IMR-90 (cell line): ENCODE results near the gene PTH1R. TPM values are rescaled to one million over a fixed set of nuclear protein-coding genes. Genes with fewer than 3 reads are reported as not detected.

Experiments used
- ATAC-seq: fragments of 200-7000 bp; cut with Tn5 transposase; 2 replicates; pipeline ENCODE4 v1.9.1; 2020; ENCODE audit warnings: low read depth, mild to moderate bottlenecking, moderate library complexity
- BruUV-seq: library from RNA; stranded (reverse); fragments of 400-500 nt; replicated peaks from 2 replicates; lab custom pipeline; 2021; lab: Mats Ljungman, UMichigan
- CTCF ChIA-PET: fragments of 300-600 bp; formaldehyde crosslinking; extraction: SDS; loops from one replicate; lab custom pipeline; 2021; ENCODE audit warnings: antibody characterized with exemption; lab: Yijun Ruan, JAX
- POLR2A ChIA-PET: fragments of 300-600 bp; sonication (Branson Sonifier 250); formaldehyde crosslinking; loops from one replicate; lab custom pipeline; 2022; ENCODE audit warnings: antibody characterized with exemption; ENCODE audit not compliant: unreplicated experiment; lab: Charles Lee
- DNase-seq: peaks from one replicate; pipeline ENCODE4 v3.0.0; 2013
- H2AFZ ChIP-seq: replicated peaks from 2 replicates; pipeline ENCODE3; 2013; ENCODE audit warnings: low read length, mild to moderate bottlenecking; ENCODE audit not compliant: poor library complexity
- H2AK5ac ChIP-seq: 2 replicates; pipeline ENCODE4 v1.6.1; 2013; ENCODE audit warnings: low read depth, low read length, inconsistent platforms
- H2AK9ac ChIP-seq: replicated peaks from 2 replicates; pipeline ENCODE3; 2013; ENCODE audit warnings: mild to moderate bottlenecking, low read depth, low read length, moderate library complexity; ENCODE audit not compliant: poor library complexity
- H2BK120ac ChIP-seq: 2 replicates; pipeline ENCODE4 v1.6.1; 2013; ENCODE audit warnings: low read depth, low read length, inconsistent platforms
- H2BK15ac ChIP-seq: 3 replicates; pipeline ENCODE4 v1.6.1; 2013; ENCODE audit warnings: low read depth, low read length, inconsistent platforms
- H2BK20ac ChIP-seq: 2 replicates; pipeline ENCODE4 v1.6.1; 2013; ENCODE audit warnings: low read depth, mild to moderate bottlenecking, inconsistent platforms, low read length, moderate library complexity
- H2BK5ac ChIP-seq: 2 replicates; pipeline ENCODE4 v1.6.1; 2013; ENCODE audit warnings: mild to moderate bottlenecking, low read depth, low read length, inconsistent platforms; ENCODE audit not compliant: poor library complexity, severe bottlenecking
- H3K14ac ChIP-seq: replicated peaks from 2 replicates; pipeline ENCODE4 v1.6.1; 2013; ENCODE audit warnings: low read depth, low read length, inconsistent platforms
- H3K18ac ChIP-seq: 2 replicates; pipeline ENCODE4 v1.6.1; 2013; ENCODE audit warnings: low read depth, low read length, control low read depth
- H3K23ac ChIP-seq: 2 replicates; pipeline ENCODE4 v1.6.1; 2013; ENCODE audit warnings: low read depth, low read length, inconsistent platforms
- H3K27ac ChIP-seq: 2 replicates; pipeline ENCODE4 v1.5.1; 2013; ENCODE audit warnings: mild to moderate bottlenecking, control low read depth, low read length; ENCODE audit not compliant: insufficient read depth
- H3K27me3 ChIP-seq: 2 replicates; pipeline ENCODE4 v1.6.1; 2013; ENCODE audit warnings: low read length; ENCODE audit not compliant: control insufficient read depth, insufficient read depth
- H3K36me3 ChIP-seq: 2 replicates; pipeline ENCODE4 v1.6.1; 2013; ENCODE audit warnings: low read length, mixed read lengths; ENCODE audit not compliant: control insufficient read depth, insufficient read depth
- H3K4ac ChIP-seq: 2 replicates; pipeline ENCODE4 v1.6.1; 2013; ENCODE audit warnings: low read depth, low read length, inconsistent platforms
- H3K4me1 ChIP-seq: 2 replicates; pipeline ENCODE4 v1.6.1; 2013; ENCODE audit warnings: low read length, mixed read lengths; ENCODE audit not compliant: control insufficient read depth, insufficient read depth
- H3K4me2 ChIP-seq: 2 replicates; pipeline ENCODE4 v1.6.1; 2013; ENCODE audit warnings: low read depth, mild to moderate bottlenecking, control low read depth, low read length, moderate library complexity
- H3K4me3 ChIP-seq: 2 replicates; pipeline ENCODE4 v1.5.1; 2013; ENCODE audit warnings: low read depth, mild to moderate bottlenecking, control low read depth, low read length, moderate library complexity; ENCODE audit not compliant: insufficient read depth
- H3K56ac ChIP-seq: 2 replicates; pipeline ENCODE4 v1.6.1; 2013; ENCODE audit warnings: low read length, inconsistent platforms; ENCODE audit not compliant: insufficient read depth; ENCODE audit errors: extremely low read depth
- H3K79me1 ChIP-seq, 2 experiments: 2 replicates each; pipeline ENCODE4 v1.6.1; 2013; ENCODE audit warnings: low read length in 2 of 2, inconsistent platforms in 1 of 2, low read depth in 1 of 2
- H3K9ac ChIP-seq: 2 replicates; pipeline ENCODE4 v1.6.1; 2013; ENCODE audit warnings: low read depth, low read length, control low read depth
- H3K9me1 ChIP-seq: 2 replicates; pipeline ENCODE4 v1.6.1; 2013; ENCODE audit warnings: low read length, inconsistent platforms; ENCODE audit not compliant: insufficient read depth
- H3K9me3 ChIP-seq: 2 replicates; pipeline ENCODE4 v1.6.1; 2013; ENCODE audit warnings: low read length; ENCODE audit not compliant: control insufficient read depth, insufficient read depth
- H4K20me1 ChIP-seq: 2 replicates; pipeline ENCODE4 v1.6.1; 2013; ENCODE audit warnings: low read length, inconsistent platforms; ENCODE audit not compliant: insufficient read depth
- H4K5ac ChIP-seq: 2 replicates; pipeline ENCODE4 v1.6.1; 2013; ENCODE audit warnings: mild to moderate bottlenecking, low read depth, low read length, control low read depth
- H4K8ac ChIP-seq, 2 experiments: 2 replicates each; pipeline ENCODE4 v1.6.1; 2013; ENCODE audit warnings: low read depth in 2 of 2, low read length in 2 of 2, control low read depth in 1 of 2, inconsistent platforms in 1 of 2
- H4K91ac ChIP-seq: 2 replicates; pipeline ENCODE4 v1.6.1; 2013; ENCODE audit warnings: low read depth, low read length, inconsistent platforms; ENCODE audit not compliant: insufficient read depth
- CHD1 ChIP-seq: IDR thresholded peaks from 2 replicates; pipeline ENCODE4 v1.6.1; 2012; ENCODE audit warnings: low read depth, low read length, improper control_type of control experiment
- ELK1 ChIP-seq: fragments of 150-350 bp; IDR thresholded peaks from 2 replicates; pipeline ENCODE4 v1.6.1; 2016; ENCODE audit warnings: low read depth, mild to moderate bottlenecking, low read length, moderate library complexity, borderline replicate concordance
- FOS ChIP-seq: fragments of 150-350 bp; IDR thresholded peaks from 2 replicates; pipeline ENCODE4 v1.6.1; 2016; ENCODE audit warnings: low read depth, low read length
- MAFK ChIP-seq: IDR thresholded peaks from 2 replicates; pipeline ENCODE4 v1.6.1; 2012; ENCODE audit warnings: low read depth, low read length, improper control_type of control experiment
- MXI1 ChIP-seq: IDR thresholded peaks from 2 replicates; pipeline ENCODE4 v1.6.1; 2012; ENCODE audit warnings: low read depth, mild to moderate bottlenecking, low read length, moderate library complexity, borderline replicate concordance
- NFE2L2 ChIP-seq: fragments of 150-350 bp; IDR thresholded peaks from 2 replicates; pipeline ENCODE4 v1.6.1; 2016; ENCODE audit warnings: low read depth, mild to moderate bottlenecking, low read length
- RAD21 ChIP-seq: IDR thresholded peaks from 2 replicates; pipeline ENCODE4 v1.6.1; 2012; ENCODE audit warnings: low read length, improper control_type of control experiment
- RCOR1 ChIP-seq: IDR thresholded peaks from 2 replicates; pipeline ENCODE4 v1.6.1; 2012; ENCODE audit warnings: mild to moderate bottlenecking, low read length, improper control_type of control experiment; ENCODE audit not compliant: insufficient replicate concordance
- WGBS, 2 experiments: methylation state at CpG; one replicate each; pipeline versions ENCODE4 v1.1.5 to v1.1.7; 2013; ENCODE audit warnings: missing lambda C conversion rate in 2 of 2; ENCODE audit not compliant: insufficient read length in 1 of 2; ENCODE audit errors: extremely low coverage in 2 of 2; 5-methylcytosine and 5-hydroxymethylcytosine counted together
- dilution Hi-C: fragments of 300-500 bp; cut with HindIII; formaldehyde crosslinking; loops from one replicate; pipeline ENCODE4 v1.14.3; 2018; ENCODE audit warnings: low sequenced_read_pairs; ENCODE audit not compliant: unreplicated experiment
- in situ Hi-C: fragments of 300-500 bp; cut with MboI; formaldehyde crosslinking; loops from 3 replicates; pipeline ENCODE4 v1.14.3; 2019; ENCODE audit warnings: low sequenced_read_pairs, inconsistent platforms, mixed read lengths
- intact Hi-C: fragments of 100-400 bp; cut with micrococcal nuclease; formaldehyde crosslinking; loops from 2 replicates; pipeline ENCODE4 v1.10.0; 2022
- polyA plus RNA-seq, 3 experiments: library from polyadenylated mRNA; depleted of rRNA; stranded (reverse); fragments of >200 nt; gene quantifications; 2 replicates each; pipeline ENCODE4 v1.2.3, GENCODE V29; 2012; ENCODE audit warnings: low replicate concordance in 1 of 3
- total RNA-seq: library from RNA; depleted of rRNA; stranded (reverse); fragments of >200 nt; gene quantifications from 2 replicates; pipeline ENCODE4 v1.2.3, GENCODE V29; 2012
- TF ChIP-seq, protein P1 (sequence below): fragments of 150-350 bp; IDR thresholded peaks from 2 replicates; pipeline ENCODE4 v1.6.1; 2017; ENCODE audit warnings: mild to moderate bottlenecking, antibody characterized with exemption, low read length, low read depth
- TF ChIP-seq, protein P2 (sequence below): conservative IDR thresholded peaks from 2 replicates; pipeline ENCODE4 v1.5.1; 2012; ENCODE audit warnings: mild to moderate bottlenecking, low read depth, low read length, improper control_type of control experiment

PTH1R gene
- total and polyA plus RNA-seq, 2 of the 4 experiments (the other 2 are of a cell fraction) = 0.15 to 0.18 TPM

- dilution Hi-C loops = no loop called here
- H4K8ac ChIP-seq = no peak overlapping the region
- no peak overlapping the region for H3K23ac ChIP-seq
- no TSS peak for BruUV-seq
- no peak overlapping the region for H4K5ac ChIP-seq
- H3K27me3 ChIP-seq = peaks cover 51% of the 10 kb centered on the region
- H3K9me3 ChIP-seq = no peaks in the 10 kb centered on the region
- H3K4me3 ChIP-seq = no peak overlapping the region
- ATAC-seq = no peak
- no peak overlapping the region for H3K27ac ChIP-seq
- intact Hi-C loops = no loop called here
- no peak for DNase-seq
- no peak overlapping the region for H3K4ac ChIP-seq
- H3K14ac ChIP-seq = no peak overlapping the region
- ChIA-PET POLR2A (no interaction called here), CTCF (no interaction called here)
- TF ChIP-seq MAFK (no peak), NFE2L2 (no peak), RCOR1 (no peak), FOS (no peak), CHD1 (no peak), MXI1 (no peak), ELK1 (no peak), RAD21 (no peak)
- TF ChIP-seq, protein P1, sequence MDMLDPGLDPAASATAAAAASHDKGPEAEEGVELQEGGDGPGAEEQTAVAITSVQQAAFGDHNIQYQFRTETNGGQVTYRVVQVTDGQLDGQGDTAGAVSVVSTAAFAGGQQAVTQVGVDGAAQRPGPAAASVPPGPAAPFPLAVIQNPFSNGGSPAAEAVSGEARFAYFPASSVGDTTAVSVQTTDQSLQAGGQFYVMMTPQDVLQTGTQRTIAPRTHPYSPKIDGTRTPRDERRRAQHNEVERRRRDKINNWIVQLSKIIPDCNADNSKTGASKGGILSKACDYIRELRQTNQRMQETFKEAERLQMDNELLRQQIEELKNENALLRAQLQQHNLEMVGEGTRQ = no peak
- TF ChIP-seq, protein P2, sequence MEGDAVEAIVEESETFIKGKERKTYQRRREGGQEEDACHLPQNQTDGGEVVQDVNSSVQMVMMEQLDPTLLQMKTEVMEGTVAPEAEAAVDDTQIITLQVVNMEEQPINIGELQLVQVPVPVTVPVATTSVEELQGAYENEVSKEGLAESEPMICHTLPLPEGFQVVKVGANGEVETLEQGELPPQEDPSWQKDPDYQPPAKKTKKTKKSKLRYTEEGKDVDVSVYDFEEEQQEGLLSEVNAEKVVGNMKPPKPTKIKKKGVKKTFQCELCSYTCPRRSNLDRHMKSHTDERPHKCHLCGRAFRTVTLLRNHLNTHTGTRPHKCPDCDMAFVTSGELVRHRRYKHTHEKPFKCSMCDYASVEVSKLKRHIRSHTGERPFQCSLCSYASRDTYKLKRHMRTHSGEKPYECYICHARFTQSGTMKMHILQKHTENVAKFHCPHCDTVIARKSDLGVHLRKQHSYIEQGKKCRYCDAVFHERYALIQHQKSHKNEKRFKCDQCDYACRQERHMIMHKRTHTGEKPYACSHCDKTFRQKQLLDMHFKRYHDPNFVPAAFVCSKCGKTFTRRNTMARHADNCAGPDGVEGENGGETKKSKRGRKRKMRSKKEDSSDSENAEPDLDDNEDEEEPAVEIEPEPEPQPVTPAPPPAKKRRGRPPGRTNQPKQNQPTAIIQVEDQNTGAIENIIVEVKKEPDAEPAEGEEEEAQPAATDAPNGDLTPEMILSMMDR = no peak
- H3K9ac ChIP-seq = no peak overlapping the region
- no peaks in the 10 kb centered on the region for H4K20me1 ChIP-seq
- no peak overlapping the region for H2AFZ ChIP-seq
- H2BK120ac ChIP-seq = no peak overlapping the region
- no peak overlapping the region for H3K4me2 ChIP-seq
- no peak overlapping the region for H2BK15ac ChIP-seq
- WGBS, 2 experiments = no CpG with 5 or more reads among the region's 6 CpGs
- H2AK9ac ChIP-seq = peak overlapping the region; percentile 28
- H3K36me3 ChIP-seq = no peaks in the 10 kb centered on the region
- no peak overlapping the region for H2BK20ac ChIP-seq
- H3K9me1 ChIP-seq = no peaks in the 10 kb centered on the region; the same call in 1 of the 2 replicates
- H4K91ac ChIP-seq = no peak overlapping the region
- in situ Hi-C loops = no loop called here
- no peaks in the 10 kb centered on the region for H3K4me1 ChIP-seq
- H3K18ac ChIP-seq = no peak overlapping the region
- no peaks in the 10 kb centered on the region for H3K79me1 ChIP-seq
- no peak overlapping the region for H3K56ac ChIP-seq
- no peak overlapping the region for H2AK5ac ChIP-seq
- H2BK5ac ChIP-seq = no peak overlapping the region
Observed at GRCh38 chr3:46858456-46858855, 19.1 kb upstream of the PTH1R start.
